Peyer's patch (tissue), 4 donors: ENCODE data around the gene CCDC200.
"Not testable (repeated sequence)": the region's sequence is repeated elsewhere in the genome, so short reads cannot be mapped to it uniquely, and the experiment has no call there.

Experiments
- POLR2A ChIP-seq, 2 donors: fragments of 450-650 bp; IDR thresholded peaks; one replicate each; pipeline ENCODE4 v1.5.1; 2017; ENCODE audit warnings: antibody characterized with exemption in 2 of 2, mild to moderate bottlenecking in 2 of 2, moderate library complexity in 2 of 2
- TF ChIP-seq, protein P1 (sequence below), 6 experiments: fragments of 450-650 bp in 4 of 6; fragments of 200-600 bp in 2 of 6; sonication (generic) in 1 of 6; IDR thresholded peaks; one replicate each; pipeline ENCODE4 v1.5.1; 2017 to 2019; ENCODE audit warnings: antibody characterized with exemption in 6 of 6, mild to moderate bottlenecking in 3 of 6, moderate library complexity in 1 of 6

DNA sequence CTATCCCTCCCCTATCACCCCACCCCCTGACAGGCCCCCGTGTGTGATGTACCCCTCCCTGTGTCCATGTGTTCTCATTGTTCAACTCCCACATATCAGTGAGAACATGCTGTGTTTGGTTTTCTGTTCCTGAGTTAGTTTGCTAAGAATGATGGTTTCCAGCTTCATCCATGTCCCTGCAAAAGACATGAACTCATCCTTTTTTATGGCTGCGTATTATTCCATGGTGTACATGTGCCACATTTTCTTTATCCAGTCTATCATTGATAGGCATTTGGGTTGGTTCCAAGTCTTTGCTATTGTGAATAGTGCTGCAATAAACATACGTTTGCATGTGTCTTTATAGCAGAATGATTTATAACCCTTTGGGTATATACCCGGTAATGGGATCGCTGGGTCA, 41.8 kb downstream of the CCDC200 start:
- TF ChIP-seq, protein P1, sequence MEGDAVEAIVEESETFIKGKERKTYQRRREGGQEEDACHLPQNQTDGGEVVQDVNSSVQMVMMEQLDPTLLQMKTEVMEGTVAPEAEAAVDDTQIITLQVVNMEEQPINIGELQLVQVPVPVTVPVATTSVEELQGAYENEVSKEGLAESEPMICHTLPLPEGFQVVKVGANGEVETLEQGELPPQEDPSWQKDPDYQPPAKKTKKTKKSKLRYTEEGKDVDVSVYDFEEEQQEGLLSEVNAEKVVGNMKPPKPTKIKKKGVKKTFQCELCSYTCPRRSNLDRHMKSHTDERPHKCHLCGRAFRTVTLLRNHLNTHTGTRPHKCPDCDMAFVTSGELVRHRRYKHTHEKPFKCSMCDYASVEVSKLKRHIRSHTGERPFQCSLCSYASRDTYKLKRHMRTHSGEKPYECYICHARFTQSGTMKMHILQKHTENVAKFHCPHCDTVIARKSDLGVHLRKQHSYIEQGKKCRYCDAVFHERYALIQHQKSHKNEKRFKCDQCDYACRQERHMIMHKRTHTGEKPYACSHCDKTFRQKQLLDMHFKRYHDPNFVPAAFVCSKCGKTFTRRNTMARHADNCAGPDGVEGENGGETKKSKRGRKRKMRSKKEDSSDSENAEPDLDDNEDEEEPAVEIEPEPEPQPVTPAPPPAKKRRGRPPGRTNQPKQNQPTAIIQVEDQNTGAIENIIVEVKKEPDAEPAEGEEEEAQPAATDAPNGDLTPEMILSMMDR (IDR thresholded peaks at IDR 0.05), result not testable (repeated sequence)
- TF ChIP-seq POLR2A (IDR thresholded peaks at IDR 0.05), result not testable (repeated sequence)
